Mammary epithelial cell (primary cell): ENCODE results near the gene TET2.

Experiments
- CTCF ChIP-seq, 2 donors: IDR thresholded peaks in 1 of 2; conservative IDR thresholded peaks in 1 of 2; 2 replicates each; pipeline ENCODE4 v1.5.1; 2011 to 2012; ENCODE audit warnings: inconsistent platforms in 2 of 2, low read length in 2 of 2, mild to moderate bottlenecking in 2 of 2, control low read depth in 1 of 2, low read depth in 1 of 2; ENCODE audit not compliant: insufficient read depth in 1 of 2; ENCODE audit errors: extremely low read depth in 1 of 2
- EZH2 ChIP-seq: IDR thresholded peaks from 2 replicates; pipeline ENCODE4 v1.6.1; 2012; ENCODE audit warnings: low read length, inconsistent platforms, borderline replicate concordance

GRCh38 chr4:105102016-105102415 lies 44.7 kb upstream of the TET2 start:
- no peak for TF ChIP-seq CTCF (conservative IDR thresholded peaks at IDR 0.05 in 1 of 2, IDR thresholded peaks at IDR 0.05 in 1 of 2; ENCODE audit: extremely low read depth in 1 of 2, insufficient read depth in 1 of 2, low read depth in 1 of 2, low read length in 2 of 2)
- TF ChIP-seq EZH2 = no peak
